Inflammatory macrophage (primary cell): ENCODE data around the gene ELAVL1.
"Not testable (repeated sequence)": the region's sequence is repeated elsewhere in the genome, so short reads cannot be mapped to it uniquely, and the experiment has no call there.

ENCODE experiments used
- DNase-seq, 2 donors: peaks; one replicate each; pipeline ENCODE4 v3.0.0-alpha.2; 2020 to 2022

Gene ELAVL1

DNA sequence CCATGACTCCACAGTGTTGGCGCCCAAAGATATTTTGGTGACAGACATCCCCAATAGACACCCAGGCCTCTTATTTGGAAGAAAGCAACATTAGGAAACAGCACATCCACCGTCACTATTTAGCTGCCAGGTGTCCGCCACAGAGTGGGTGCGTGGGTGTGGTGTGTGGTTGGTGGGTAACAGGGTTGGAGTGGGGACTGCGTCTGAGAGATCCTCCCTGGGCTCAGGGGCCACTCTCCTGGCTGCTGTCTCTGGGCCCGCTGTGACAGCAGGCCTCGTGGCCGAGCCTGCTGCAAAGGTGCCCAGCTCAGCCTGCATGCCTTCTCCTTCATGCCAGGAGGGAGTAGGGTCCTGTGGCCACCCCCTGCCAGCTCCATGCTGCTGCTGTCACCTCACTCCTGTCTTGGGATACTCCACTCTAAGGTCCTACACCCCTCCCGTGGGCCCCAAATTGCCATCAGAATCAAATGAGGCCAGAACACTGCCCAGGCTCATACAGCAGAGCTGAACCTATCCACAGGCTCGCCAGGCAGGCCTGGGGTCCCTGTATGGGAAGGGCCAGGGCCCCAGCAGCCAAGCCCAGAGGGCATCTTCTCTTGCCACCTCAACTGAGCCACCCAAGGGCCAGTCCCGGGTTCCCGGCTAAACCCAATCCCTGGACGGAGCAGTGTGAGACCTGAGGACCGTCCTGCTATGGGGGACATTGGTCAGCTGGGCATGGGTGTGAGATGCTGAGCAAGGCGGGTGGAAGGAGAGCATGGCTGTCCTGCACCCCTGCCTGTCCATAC, 37.2 kb downstream of the ELAVL1 start:
- DNase-seq, result no peak

DNA sequence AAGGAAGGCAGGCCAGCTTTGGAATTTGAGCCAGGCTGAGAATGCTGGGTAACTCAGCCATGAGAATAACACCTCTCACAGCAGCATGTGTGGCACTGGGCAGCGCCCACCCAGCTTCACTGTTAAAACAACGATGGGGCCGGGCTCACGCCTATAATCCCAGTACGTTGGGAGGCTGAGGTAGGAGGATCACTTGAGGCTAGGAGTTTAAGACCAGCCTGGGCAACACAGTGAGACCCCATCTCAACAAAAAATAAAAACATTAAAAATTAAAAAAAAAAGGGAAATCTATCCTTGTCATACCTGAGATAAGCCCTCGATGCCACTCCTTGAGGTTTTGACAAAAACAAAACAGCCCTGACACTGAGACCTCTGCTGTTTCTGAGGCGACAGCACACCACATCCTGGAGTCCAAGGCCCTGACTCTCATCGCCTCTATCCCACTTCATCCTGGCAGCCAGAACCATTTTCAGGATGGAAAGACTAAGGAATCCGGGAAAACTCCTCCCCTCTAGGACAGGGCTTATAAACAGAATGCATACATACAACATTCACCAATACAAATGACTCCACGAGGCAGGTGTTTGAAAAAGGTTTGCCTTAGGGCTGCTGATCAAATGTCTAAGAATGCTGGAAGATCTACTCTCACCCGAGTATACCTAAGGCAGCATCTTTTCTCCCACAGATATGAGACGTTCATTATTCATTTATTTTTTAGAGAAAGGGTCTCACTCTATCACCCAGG, 39.3 kb downstream of the ELAVL1 start:
- DNase-seq, result no peak

DNA sequence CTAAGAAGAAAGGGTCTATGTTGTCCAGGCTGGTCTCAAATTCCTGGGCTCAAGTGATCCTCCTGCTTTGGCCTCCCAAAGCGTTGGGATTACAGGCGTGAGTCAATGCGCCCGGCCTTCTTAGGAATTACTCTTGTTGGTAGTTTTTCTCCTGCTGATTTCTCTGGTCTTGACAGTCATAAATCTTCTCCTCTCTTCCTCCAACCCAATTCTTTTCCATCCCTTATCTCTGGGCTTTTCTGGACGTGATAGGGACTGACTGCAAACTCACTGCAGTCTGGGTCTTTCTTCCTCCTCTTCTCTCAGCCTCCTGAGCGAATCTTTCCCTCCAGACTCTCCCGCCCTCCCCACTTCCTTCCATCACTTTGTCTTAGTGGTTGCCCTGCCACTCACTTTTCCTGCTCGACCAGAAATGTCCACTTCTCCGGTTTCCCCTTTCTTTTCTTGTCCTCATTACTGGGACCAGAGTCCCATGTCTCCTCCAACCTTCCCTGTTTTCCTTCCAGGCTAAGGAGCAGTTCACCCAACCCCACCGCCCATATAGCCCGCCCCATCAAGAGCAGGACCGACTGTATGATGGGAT, 40.1 kb downstream of the ELAVL1 start:
- no peak for DNase-seq

DNA sequence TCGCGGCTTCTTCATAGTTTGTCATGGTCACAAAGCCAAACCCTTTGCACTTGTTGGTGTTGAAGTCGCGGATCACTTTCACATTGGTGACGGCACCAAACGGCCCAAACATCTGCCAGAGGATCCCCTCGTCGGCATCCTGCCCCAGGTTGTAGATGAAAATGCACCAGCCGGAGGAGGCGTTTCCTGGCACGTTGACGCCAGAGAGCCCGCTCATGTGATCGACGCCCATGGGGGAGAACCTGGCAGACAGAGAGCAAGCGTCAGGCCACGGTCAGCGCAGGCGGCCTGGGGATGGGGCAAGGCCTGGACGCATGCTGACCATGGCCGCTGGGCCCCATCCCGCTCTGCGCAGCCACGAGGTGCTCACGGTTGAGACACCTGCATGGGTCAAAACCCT, 41.9 kb downstream of the ELAVL1 start:
- DNase-seq, result no peak

DNA sequence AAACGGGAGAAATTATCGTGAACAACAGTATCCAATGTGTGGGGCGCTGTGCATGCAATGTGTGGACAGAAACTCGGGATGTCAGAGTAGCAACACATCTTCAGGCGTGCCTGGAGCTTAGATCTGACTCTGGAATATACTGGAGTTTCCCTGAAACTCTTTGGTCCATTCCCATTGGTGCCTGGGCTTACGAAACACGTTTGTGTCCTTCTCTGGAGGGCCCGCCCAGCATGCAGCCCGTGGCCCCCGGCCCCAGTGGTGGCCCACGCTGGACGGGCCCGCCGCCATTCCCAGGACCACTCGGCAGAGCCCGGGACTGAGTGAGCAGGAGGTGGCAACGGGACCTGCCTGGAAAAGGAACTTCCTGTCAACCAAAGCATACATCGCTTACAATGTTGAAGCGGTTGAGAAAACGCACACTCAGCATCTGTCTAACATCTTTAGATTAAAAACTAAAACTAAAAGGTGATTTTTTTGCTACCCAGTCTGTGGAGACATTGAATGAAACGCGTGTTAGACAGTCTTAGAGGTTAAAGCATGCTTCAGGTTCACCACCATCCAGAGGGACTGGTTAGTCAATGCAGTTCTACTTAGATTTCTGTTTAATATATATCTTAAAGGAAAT, 42.7 kb downstream of the ELAVL1 start:
- DNase-seq, result no peak

DNA sequence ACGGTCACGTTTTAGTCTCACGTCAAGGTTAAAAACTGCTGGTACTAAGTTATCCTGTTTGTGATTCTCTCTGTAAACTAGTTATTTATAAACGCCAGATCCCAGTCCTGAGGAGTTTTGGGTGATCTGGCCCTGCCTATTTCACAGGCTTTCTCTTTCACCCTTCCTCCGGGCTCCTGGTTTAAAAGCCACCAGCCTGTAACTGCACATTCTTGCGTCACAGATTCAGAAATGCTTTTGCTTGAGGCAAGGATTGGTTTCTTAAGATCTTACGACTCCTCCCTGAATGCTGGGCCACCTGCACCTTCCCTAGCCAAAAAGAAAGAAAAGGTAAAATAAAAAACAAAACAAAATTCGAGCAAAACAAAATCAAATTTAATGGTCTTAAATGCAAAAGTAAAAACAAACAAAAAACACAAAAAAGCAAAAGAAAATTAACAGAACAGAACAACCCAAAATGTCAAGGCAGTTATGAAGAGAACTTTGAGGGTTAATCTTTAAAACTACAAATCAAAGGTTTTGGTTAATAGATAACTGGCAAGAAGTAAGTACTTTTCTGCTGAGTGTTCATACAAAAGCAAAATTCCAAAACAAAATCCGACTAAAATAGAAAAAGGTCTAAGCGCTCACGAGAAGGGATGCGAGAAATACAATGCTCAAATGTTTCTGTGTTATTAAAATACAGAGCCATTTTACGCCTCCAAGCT, 43.4 kb downstream of the ELAVL1 start:
- DNase-seq, result no peak

DNA sequence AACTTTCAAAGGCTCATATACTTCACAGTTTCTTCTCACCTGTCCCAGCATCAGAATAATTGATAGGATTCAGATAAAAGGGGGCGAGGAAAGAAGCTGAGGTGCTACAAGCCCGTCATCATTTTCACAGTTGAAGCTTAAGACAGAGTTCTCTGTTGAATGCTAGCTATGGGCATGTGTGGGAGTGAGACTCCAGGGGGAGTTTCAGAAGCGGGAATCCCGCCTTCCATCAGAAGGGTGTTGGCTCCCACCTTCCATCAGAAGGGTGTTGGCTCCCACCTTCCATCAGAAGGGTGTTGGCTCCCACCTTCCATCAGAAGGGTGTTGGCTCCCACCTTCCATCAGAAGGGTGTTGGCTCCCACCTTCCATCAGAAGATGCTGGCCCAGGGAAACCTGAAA, 44.4 kb downstream of the ELAVL1 start:
- DNase-seq, result not testable (repeated sequence)

DNA sequence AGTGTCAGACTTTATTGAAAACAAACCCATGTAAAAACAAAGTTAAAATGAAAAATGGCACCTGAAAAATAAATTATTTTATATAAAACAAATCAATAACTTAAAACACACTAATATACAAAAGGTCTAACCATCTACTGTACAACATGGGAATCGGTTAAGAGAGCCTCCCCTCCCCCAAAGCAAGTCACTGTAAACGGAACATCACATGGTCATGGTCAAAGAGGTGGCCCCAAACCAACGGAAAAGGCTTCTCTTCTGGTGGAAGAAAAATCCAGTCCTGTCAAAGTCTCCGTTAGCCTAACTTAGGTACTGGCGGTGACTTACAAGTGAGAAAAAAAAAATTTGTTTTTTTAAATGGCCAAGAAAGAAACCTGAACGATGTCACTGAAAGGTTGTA, 46.2 kb downstream of the ELAVL1 start:
- no peak for DNase-seq

DNA sequence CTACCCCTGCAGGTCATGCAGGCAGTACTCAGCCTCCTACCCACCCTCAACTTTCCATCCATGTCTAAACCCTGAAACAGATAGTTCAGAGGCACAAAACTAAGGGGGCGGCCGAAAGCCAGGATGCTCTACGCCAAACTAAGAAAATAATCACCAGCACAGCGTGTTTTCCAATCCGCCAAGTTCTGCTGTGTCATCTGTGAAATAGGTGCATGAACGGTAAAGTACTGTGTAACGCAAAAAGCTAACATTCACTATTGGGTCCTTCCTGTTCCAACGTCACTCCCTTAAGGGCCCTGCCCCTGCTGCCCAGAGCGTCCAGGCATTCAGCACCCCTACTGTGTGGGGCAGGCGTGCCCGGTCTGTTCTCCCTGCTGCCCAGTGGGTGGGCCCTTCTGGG, 49.7 kb downstream of the ELAVL1 start:
- DNase-seq, result no peak

DNA sequence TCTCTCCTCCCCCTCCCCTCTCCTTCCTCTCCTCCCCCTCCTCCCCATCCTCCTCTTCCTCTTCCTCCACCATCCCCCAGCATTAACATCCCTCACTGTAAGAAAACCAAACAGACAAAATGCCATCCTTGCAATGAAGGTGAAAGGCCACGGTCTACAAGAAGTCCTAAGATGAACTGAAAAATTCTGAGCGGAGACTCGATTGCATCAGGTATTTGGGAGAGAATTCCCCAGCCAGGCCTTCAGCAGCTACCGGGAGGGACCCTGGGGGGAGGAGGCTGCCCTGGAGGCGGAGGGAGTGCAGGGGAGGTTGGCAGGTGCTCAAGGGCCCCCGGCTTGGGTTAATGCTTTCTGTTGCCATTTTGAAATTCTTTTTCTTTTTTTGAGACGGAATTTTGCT, 51.9 kb downstream of the ELAVL1 start:
- DNase-seq, result peak in 1 of 2 donors; percentile 7

DNA sequence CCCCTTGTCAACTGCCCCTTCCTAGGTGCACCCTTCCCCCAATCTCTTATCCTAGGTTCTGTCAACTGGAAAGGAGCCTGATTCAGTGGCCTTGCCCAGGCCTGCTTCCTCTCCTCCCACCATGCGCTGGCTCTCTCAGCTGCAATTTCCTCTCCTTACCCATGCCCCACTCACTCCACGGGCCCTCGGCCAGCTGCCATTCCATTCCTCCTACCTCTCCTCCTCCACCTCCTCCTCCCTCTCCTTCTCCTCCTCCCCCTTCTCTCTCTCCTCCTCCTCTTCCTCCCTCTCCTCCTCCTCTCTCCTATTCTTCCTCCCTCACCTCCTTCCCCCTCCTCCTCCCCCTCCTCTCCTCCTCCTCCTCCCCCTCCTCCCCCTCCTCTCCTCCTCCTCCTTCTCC, 52.4 kb downstream of the ELAVL1 start:
- peak; percentile 53 to 72 for DNase-seq

DNA sequence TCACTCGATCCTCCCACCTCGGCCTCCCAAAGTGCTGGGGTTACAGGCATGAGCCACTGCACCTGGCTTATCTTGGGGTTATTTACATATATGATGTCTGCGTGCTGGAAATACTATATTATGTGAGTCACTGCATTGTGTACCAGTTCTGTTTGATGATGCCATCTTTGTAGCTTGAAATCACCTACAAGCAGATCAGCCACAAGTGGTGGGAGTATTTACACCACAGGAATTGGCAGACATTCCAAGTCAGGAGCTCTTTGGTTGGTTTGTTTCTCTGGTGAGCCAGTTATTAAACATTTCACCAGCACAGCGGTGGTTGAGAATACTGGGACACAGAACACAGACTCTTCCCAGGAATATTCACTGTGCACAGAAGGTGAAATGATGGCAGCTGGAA, 57.5 kb downstream of the ELAVL1 start:
- peak in 1 of 2 donors; percentile 20 for DNase-seq

DNA sequence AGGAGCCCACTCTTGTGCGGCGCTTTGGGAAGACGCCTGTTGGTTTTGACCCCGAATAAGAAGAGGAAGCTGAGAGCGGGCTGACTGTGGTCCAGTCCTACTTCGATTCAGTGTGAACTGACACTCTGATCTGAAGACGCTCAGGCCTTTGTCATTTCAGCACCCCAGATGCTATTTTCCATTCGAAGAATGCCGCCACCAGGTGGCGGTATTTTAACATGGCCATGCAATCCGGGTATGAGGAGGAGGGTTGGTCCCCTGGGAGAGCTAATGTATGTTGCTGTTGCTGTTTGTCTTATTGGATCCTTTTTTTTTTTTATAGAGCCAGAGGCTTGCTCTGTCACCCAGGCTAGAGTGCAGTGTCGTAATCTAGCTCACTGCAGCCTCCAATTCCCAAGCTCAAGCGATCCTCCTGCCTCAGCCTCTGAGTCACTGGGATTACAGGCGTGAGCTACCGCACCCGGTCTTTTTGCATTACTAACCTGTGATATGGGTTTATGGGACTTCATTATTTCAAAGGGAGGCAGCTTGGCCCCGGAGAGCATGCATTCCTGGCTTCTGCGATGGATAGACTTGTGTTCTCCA, 61.2 kb downstream of the ELAVL1 start:
- DNase-seq, result peak; percentile 92 to 94

DNA sequence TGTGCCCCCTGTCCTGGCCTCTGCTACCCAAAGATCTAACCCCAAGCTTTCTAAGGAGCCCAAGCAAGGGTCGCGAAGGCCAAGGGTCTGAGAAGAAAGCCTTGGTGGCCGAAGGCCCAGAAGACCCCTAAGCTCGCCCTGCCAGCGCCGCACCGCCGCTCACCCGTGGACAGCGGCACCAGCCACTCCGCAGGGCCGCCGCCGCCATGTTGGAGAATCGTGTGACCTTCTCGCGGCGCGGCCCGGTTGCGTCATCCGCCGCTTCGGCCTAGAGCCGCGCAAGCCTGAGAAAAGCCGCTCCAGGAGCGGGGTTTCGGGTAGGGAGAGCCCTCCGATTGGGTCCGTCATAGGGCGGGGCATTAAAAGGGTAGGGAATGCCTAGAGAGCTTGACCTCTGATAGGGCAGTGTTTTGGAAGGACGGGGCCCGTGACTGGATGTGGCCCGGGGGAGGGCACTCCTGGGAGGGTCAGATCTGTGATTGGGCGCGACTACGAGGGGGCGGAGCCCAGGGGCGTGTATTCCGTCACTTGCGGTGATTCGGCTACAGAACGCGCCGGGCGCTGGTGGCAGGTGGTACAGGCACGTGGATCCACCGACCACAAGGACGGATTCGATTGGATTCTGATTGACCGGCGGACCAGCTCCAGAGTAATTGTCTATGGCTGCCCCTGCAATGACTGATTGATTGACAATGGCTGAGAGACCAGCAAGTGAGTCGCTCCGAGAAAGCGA, 61.8 kb downstream of the ELAVL1 start, which contains the start of gene TIMM44:
Gene TIMM44 (minus strand): TSS at position 223 of the 733 bp plus-strand sequence. CDS start 15 bp downstream, at position 208.
- DNase-seq, result peak; percentile 100

DNA sequence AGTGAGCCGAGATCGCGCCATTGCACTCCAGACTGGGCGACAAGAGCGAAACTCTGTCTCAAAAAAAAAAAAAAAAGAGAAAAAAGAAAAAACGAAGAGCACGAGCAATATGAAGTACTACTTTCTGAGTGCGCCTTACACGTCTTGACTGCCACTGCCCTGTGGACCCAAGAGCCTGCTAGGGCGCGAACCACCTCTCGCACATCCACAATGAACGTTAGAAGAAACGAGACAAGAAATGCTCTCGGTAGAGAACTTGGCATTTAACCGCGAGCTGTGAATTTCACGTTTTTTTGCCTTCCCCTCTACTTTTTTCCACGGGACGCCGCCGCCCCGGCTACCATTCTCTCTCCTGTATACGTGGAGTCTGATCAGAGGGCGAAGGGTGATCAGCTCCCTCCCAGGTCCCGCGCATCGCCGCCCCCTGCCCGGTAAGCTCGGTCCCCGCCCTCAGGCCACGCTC, 62.4 kb downstream of the ELAVL1 start:
- DNase-seq, result no peak

DNA sequence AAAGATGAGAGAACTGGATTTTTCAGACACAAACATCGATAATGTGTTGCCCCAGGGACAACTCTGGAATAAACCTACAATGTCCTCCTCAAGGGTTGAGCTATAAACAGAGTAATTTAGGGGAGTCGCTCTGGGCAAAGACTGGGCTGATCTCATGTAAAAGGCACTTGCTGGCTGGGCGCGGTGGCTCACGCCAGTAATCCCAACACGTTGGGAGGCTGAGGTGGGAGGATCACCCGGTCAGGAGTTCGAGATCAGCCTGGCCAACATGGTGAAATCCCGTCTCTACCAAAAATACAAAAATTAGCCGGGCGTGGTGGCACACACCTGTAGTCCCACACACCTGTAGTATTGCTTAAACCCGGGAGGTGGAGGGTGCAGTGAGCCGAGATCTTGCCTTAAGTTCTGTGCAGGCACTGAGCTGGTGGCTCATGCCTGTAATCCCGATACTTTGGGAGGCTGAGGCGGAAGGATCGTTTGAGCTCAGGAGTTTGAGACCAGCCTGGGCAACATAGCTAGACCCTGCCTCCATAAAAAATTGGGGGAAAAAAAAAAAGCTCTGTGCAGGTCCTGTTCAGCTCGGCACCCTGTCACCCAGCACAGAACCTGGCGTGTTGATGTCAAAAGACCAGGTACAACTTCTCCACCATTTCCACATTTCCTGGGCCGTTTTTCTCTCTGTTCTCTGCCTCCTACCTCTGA, 63.4 kb downstream of the ELAVL1 start:
- no peak for DNase-seq

DNA sequence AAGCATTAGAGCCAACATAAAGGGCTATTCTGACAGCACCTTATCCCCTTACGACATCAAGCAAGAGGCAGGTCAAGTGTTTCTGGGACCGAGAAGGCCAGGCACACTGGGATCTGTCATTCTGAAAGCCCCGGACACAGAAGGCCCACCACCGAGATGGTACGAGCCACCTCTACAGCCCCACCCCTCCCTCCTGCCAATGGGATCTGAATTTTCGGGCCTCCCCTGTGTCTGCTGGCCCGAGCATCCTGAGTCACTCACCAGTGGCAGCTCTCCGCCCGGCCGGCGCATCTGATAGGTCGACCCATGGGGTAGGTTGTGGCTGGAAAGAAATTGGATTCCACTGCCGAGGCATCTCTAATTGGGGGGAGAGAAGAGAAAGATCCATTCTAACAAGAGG, 64.6 kb downstream of the ELAVL1 start:
- no peak for DNase-seq

DNA sequence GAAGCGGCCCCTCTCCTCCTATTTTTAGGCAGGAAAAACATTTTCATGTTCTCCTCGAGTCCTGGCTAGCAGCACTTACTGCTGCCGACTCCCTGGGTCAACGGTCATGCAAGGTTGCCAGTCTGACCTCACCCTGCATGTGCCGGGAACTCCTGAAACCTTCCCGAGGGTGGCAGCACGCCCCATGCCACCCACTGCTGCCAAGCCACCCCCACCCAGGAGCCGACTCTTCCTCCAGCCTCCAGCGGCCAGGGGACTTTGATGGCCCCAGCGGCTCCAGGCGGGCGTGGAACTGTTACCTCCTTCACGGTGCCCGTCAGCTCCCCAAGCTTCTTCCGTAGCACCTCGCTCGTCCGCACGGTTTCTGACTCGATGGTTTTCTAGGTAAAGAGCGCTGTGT, 70.7 kb downstream of the ELAVL1 start:
- DNase-seq, result no peak

DNA sequence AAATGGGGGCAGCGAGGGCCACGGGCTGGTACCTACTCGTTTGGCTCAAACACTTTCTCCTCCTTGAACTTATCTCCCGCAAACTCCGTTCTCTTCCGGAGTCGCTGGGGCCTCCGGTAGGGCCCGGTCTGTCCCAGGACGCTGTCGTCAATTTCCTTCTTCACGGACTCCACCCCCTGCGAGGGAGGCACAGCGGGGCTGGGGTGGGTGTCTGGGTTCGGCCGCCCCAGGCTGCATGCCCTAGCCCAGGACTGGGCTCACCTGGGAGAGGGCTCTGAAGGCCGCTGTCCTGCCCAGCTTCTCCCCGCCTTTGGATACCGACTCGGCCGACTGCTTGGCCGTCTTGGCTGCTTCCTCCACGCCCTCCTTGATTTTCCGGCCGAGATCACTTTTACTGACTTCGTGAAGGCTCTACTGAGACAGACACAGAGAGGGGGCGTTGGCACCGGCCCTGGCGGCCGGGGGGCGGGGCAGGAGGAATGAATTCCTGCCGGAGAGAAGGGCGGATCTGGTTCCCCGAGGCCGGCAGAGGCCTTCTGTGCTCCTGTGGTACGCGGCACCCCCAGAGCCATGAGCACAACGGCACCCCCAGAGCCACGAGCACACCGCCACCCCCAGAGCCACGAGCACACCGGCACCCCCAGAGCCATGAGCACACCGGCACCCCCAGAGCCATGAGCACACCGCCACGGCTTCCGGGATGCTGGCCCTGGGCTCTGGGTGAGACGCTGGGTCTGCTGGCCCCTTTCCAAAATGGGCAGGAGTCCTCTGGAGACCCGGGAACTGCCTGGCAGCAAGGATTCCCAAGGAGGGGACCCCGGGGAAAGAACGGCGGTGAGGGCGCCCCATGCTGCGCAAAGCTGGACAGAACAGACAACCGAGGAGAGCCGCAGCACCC, 71.4 kb downstream of the ELAVL1 start:
- DNase-seq, result no peak

DNA sequence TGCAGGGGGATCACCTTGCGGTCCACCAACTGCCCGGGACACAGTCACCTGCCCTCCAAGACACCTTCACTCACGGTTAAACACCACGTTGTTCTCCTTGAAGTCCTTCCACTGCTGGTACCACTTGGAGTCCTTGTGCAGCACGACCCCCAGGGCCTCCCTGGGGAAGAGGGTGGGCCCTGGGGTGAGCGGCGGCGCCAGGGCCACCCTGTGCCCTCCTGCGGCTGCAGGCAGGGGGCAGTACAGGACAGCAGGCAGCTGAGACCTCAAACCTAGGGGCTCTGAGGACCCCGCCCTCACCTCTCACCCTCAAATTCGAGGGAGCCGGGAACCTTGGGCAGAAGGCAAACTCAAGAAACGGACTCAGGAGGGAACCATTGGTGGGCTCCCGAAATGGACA, 72.0 kb downstream of the ELAVL1 start:
- no peak for DNase-seq
